Activated CD4-positive, alpha-beta T cell treated with anti-CD3 and anti-CD28 coated beads, Interleukin-2, amount 50 U/mL, for 1 hour (primary cell): Measurements from ENCODE around the gene RAPSN.

Experiments
- DNase-seq: peaks from one replicate; pipeline ENCODE4 v3.0.0-alpha.2; 2020

RAPSN gene

GRCh38 chr11:47464483-47464882, 15.5 kb upstream of the RAPSN start:
- DNase-seq = no peak

DNA sequence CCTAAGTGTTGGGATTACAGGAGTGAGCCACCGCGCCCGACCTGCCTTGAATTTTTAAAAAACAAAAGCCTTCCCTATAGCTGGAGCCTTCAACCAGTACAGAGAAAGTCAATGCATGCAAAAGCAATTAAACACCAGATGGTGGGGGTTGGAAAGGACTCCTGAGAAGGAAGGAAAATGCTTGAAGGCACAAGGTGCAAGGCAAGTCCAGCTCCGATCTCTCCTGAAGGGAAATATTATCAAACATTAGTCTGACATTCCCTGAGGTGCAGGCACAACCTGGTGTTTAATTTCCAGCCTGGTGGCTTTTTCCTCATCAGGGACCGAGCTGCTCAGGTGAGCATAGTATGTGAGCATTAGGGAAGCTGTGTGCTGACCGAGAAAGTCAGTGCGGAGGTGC, 12.9 kb upstream of the RAPSN start:
- DNase-seq = no peak

- DNase-seq = no peak
Observed at GRCh38 chr11:47460571-47461235, 11.8 kb upstream of the RAPSN start.

GRCh38 chr11:47454258-47454671, 5.3 kb upstream of the RAPSN start:
- peak; percentile 58 for DNase-seq

GRCh38 chr11:47453365-47453764, 4.4 kb upstream of the RAPSN start:
- DNase-seq = no peak

- no peak for DNase-seq
Observed at GRCh38 chr11:47451990-47452389, 3.1 kb upstream of the RAPSN start.

DNA sequence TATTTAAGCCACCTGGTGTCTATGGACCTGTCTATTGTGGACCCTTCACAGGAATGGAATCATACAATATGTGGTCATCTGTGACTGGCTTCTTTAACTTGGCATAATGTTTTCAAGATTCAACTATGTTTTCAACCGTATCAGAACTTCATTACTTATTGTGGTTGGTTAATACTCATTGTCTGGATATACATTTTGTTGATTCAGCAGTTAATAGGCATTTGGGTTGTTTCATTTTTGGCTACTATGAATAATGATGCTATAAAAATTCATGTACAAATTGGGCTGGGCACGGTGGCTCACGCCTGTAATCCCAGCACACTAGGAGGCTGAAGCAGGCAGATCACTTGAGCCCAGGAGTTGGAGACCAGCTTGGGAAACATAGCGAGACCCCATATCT, 2.5 kb upstream of the RAPSN start:
- no peak for DNase-seq

GRCh38 chr11:47449541-47449940, 605 bp upstream of the RAPSN start:
- no peak for DNase-seq

GRCh38 chr11:47447906-47448305, 1.0 kb downstream of the RAPSN start:
- no peak for DNase-seq

- no peak for DNase-seq
Observed at GRCh38 chr11:47446833-47447232, 2.1 kb downstream of the RAPSN start.

DNA sequence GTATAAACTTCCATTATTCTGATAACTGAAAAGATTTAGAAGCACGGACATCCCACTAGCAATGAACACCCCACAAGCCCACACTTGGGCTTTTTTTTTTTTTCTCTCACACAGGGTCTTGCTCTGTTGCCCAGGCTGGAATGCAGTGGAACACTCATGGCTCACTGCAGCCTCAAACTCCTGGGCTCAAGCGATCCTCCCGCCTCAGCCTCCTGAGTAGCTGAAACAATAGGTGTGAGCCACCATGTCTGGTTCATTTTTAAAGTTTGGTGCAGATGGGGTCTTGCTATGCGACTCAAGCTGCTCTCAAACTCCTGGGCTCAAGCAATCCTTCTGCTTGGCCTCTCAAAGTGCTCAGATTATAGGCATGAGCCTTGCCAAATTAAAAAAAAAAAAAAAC, 3.1 kb downstream of the RAPSN start:
- no peak for DNase-seq

- no peak for DNase-seq
Observed at GRCh38 chr11:47443817-47444216, 5.1 kb downstream of the RAPSN start.

- no peak for DNase-seq
Observed at GRCh38 chr11:47443028-47443700, 5.8 kb downstream of the RAPSN start.

- DNase-seq = no peak
Observed at GRCh38 chr11:47442514-47442913, 6.4 kb downstream of the RAPSN start.

DNA sequence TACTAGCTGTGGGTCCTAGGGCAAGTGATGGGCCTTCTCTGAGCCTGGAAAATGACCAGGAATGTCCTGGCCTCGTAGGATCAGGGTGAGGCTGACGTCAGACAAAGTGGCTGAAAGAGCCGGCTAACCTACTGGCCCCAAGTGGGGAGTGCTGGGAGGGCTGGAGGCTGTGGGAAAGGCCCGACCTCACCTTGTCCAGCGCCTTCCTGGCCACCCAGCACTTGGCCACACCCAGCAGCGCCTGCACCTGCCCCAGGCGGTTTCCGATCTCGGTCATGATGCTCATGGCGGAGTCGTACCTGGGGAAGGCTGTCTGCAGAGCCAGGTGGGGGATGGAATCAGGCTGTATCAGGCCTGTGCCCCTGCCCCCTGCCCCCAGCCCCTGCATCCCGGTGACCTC, 7.5 kb downstream of the RAPSN start:
- no peak for DNase-seq

- DNase-seq = no peak
Observed at GRCh38 chr11:47440054-47440476, 8.9 kb downstream of the RAPSN start.

- DNase-seq = no peak
Observed at GRCh38 chr11:47438721-47439120, 10.2 kb downstream of the RAPSN start.

DNA sequence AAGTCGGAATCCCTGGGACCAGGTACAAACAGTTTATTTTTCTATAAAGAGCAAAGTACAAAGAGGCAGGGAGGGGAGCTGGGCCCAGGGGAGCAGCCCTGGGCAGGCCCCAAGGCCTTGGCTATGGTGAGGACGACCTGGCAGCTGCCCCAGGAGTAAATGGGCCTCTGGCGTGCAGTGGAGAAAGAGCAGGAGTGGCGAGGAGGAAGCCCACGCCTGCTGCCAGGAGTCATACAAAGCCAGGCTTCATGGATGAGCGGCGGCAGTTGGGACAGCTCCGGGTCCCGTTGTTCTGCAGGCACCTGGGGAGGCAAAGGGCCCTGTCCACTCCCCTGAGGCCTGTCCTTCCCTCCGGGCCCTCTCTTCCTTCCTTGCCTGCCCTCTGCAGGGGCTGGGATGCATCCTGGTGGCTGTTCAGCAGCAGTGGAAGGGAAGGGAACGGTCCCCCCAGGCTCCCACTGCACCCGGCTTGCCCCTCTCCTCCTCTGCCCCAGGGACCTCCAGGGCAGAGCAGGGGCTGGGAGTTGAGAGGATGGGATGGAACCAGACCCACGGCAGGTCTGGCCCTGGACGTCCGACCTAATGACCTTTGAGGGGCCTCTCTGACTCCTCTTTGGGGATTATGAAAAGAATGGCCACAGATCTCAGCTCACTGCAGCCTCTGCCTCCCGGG, 11.1 kb downstream of the RAPSN start:
- no peak for DNase-seq

- DNase-seq = no peak
Observed at GRCh38 chr11:47437218-47437745, 11.7 kb downstream of the RAPSN start.

- no peak for DNase-seq
Observed at GRCh38 chr11:47436726-47437125, 12.2 kb downstream of the RAPSN start.

DNA sequence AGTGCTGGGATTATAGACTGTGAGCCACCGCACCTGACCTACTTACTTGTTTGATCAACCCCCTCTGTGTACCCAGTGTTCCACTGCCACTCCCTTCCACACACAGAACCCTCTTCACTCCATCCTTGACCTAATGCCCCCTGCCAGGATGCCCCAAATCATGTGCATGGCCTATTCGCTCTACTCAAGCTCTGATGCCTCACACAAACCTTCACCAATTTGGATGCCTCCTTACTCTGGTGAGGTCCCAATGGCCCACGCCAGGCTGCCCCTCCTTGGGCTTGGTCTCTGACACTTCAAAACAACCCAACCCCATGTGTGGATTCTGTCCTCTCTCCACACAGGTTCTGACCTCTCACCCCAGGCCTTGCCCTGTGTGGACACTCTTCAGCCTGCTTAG, 13.2 kb downstream of the RAPSN start:
- DNase-seq = no peak

DNA sequence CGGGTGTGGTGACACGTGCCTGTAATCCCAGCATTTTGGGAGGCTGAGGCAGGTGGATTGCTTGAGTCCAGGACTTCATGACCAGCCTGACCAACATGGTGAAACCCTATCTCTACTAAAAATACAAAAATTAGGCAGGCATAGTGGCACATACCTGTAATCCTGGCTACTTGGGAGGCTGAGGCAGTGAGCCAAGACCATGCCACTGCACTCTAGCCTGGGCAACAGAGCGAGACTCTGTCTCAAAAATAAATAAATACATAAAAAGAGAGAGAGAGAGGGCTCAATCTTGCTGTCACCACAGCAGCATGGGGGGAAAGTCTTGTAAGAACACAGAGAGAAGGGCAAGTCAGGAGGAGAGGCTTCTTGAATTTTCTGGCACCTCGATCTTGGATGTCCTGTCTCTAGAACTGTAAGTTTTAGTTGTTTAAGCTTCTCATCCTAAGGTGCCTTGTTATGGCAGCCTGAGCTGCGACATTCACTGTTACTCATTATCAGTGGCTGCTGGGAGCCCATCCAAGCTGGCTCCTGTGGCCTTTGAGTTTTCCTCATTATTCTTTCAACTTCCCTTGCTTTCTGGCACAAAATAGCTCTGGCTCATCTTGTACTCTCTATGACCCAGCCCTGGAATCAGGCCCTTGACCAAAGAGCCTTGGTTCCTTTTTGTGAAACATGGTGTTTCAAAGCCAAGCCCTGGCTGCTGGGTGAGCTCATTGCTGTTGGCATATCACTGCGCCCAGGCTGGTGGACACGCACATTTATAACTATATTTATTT, 14.7 kb downstream of the RAPSN start:
- no peak for DNase-seq

GRCh38 chr11:47433157-47433556, 15.8 kb downstream of the RAPSN start:
- no peak for DNase-seq
